ENCODE measurements around the gene DEXI.
A peak's percentile ranks its signal among the peaks of the same experiment; 100 is the strongest.

The DEXI gene

DNA sequence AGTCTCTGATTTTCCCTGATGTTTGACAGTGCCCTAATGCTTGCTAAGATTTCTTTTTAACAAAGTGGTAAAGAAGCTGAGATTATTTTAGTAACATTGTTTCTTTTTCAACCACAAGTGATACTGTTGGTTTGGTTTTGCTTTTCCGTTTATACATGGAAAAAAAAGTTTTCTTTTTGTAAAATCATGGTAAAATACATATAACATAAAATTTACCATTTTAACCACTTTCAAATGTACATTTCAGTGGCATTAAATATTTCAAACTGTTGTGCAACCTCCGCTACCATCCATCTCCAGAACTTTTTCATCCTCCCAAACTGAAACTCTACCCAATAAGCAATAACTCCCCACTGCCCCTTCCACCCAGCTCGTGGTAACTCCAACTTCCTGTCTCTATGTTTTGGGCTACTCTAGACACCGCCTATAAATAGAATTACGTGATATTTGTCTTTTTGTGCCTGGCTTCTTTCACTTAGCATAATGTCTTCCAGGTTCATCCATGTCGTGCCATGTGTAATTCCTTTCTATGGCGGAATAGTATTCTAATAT, 60.7 kb downstream of the DEXI start:
- no peak overlapping the region for H3K9ac ChIP-seq (ENCODE audit: low read depth in 1 of 2, low read length in 2 of 2)
- H3K27me3 ChIP-seq (ENCODE audit: control insufficient read depth in 2 of 2, insufficient read depth in 2 of 2, low read length in 2 of 2): peaks cover 0 to 13% of the 10 kb centered on the region in 2 donors
- H3K9me3 ChIP-seq (ENCODE audit: control insufficient read depth in 2 of 2, low read length in 2 of 2): no peaks in the 10 kb centered on the region
- H3K36me3 ChIP-seq (ENCODE audit: control insufficient read depth in 2 of 2, insufficient read depth in 2 of 2, low read length in 2 of 2): no peaks in the 10 kb centered on the region
- no peak overlapping the region for H3K4me3 ChIP-seq (ENCODE audit: low read length in 2 of 2)
- H3K4me1 ChIP-seq (ENCODE audit: control insufficient read depth in 2 of 2, insufficient read depth in 2 of 2, low read length in 2 of 2): peaks cover 7 to 13% of the 10 kb centered on the region in 2 donors
- H3K27ac ChIP-seq (ENCODE audit: low read depth in 2 of 2, low read length in 2 of 2): no peak overlapping the region

DNA sequence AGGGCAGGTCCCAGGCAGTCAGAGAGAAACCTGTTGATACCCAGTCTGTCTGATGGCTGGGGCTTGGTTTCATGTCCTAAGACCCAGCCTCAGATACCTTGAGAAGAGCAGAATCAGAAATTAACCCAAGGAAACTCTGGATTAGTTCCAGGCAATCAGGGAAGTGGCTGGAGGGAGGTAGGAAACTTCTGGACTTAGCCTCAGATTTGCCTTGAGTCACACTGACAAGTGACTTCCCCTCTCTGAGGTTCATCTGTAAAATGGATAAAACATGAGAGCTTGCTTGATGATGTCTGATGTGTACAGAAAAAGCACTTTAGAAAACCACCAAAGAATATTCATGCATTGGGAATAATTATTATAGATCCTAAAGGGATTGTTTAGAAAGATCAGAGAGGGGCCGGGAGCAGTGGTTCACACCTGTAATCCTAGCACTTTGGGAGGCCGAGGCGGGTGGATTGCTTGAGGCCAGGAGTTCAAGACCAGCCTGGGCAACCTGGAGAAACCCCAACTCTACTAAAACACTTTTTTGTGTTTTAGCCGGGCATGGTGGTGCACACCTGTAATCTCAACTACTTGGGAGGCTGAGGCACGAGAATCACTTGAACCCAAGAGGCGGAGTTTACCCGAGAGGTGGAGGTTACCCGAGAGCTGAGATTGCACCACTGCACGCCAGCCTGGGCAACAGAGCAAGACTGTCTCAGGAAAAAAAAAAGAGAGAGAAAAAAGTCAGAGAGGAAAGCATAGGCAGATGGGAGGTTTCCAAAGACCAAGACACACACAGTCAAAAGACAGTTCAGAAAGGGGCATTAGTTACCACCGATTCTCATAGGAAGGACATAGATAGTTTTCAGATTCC, 61.4 kb downstream of the DEXI start:
- peak overlapping the region in 1 of 2 donors; percentile 41 for H3K27ac ChIP-seq (ENCODE audit: low read depth in 2 of 2, low read length in 2 of 2)
- H3K4me3 ChIP-seq (ENCODE audit: low read length in 2 of 2): peak overlapping the region in 1 of 2 donors; percentile 77
- H3K4me1 ChIP-seq (ENCODE audit: control insufficient read depth in 2 of 2, insufficient read depth in 2 of 2, low read length in 2 of 2): peaks cover 7 to 13% of the 10 kb centered on the region in 2 donors

DNA sequence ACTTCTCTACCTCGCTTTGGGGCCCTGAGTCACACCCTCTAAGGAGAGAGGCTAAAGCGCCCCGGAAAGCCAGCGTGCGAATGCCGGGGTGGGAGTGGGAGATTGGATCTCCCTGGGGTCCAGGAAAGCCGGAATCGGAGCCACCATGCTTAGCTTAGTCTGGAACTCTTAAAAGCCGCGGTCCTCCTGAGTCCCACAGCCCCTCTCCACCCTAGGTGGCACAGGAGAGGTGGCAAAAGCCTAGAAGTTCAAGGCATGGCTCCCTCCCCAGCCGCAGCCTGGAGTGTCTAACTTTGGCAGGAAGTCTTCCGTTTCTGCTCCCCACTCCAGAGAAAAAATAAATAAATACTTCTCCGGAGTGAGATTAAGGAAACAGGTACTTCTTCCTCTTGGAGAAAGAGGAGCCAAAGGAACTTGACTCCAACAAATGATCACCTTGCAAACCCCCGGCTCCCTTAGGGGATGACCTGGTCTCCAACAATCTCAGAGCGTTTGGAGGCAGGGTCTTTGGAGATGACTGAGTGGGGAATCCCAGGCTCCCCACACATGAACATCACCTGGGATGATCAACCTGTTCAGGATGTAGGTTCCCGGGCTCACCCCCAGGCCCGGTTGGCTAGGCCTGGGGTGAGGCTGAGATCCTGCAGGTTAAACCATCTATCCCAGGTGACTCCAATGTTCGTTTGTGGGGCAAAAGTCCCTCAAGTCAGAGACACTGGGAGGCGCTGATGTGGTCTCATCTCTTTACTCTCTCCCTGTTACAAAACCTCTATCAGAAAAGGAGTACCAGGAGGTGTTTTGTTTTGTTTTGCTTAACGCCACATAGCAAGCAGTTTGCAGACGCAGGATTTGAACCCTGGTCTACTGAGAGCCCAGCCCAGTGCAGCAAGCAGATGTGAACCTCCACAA, 62.3 kb downstream of the DEXI start:
- H3K27me3 ChIP-seq (ENCODE audit: control insufficient read depth in 2 of 2, insufficient read depth in 2 of 2, low read length in 2 of 2): peaks cover 0 to 13% of the 10 kb centered on the region in 2 donors
- peaks cover 7 to 13% of the 10 kb centered on the region in 2 donors for H3K4me1 ChIP-seq (ENCODE audit: control insufficient read depth in 2 of 2, insufficient read depth in 2 of 2, low read length in 2 of 2)
- H3K9ac ChIP-seq (ENCODE audit: low read depth in 1 of 2, low read length in 2 of 2): no peak overlapping the region
- H3K4me3 ChIP-seq (ENCODE audit: low read length in 2 of 2): peak overlapping the region; percentile 57 to 77
- peak overlapping the region; percentile 25 to 41 for H3K27ac ChIP-seq (ENCODE audit: low read depth in 2 of 2, low read length in 2 of 2)
- no peaks in the 10 kb centered on the region for H3K9me3 ChIP-seq (ENCODE audit: control insufficient read depth in 2 of 2, low read length in 2 of 2)
- no peaks in the 10 kb centered on the region for H3K36me3 ChIP-seq (ENCODE audit: control insufficient read depth in 2 of 2, insufficient read depth in 2 of 2, low read length in 2 of 2)

More for the DNA sequence above, 61.4 kb downstream of the DEXI start:
- peaks cover 0 to 13% of the 10 kb centered on the region in 2 donors for H3K27me3 ChIP-seq (ENCODE audit: control insufficient read depth in 2 of 2, insufficient read depth in 2 of 2, low read length in 2 of 2)
- no peaks in the 10 kb centered on the region for H3K9me3 ChIP-seq (ENCODE audit: control insufficient read depth in 2 of 2, low read length in 2 of 2)
- H3K9ac ChIP-seq (ENCODE audit: low read depth in 1 of 2, low read length in 2 of 2): no peak overlapping the region
- H3K36me3 ChIP-seq (ENCODE audit: control insufficient read depth in 2 of 2, insufficient read depth in 2 of 2, low read length in 2 of 2): no peaks in the 10 kb centered on the region

Measured in mucosa of rectum (tissue), 2 donors.